DND-41 (cell line): ENCODE measurements around the gene CMTM2.
"Not testable (repeated sequence)": the region's sequence is repeated elsewhere in the genome, so short reads cannot be mapped to it uniquely, and the experiment has no call there.

Source experiments
- CTCF ChIP-seq: IDR thresholded peaks from 2 replicates; pipeline ENCODE4 v1.5.1; 2012; ENCODE audit warnings: borderline replicate concordance, low read length, moderate library complexity, mild to moderate bottlenecking; ENCODE audit not compliant: poor library complexity, severe bottlenecking; ENCODE audit errors: extremely low read depth
- EZH2 ChIP-seq: IDR thresholded peaks from 3 replicates; pipeline ENCODE4 v1.6.1; 2012; ENCODE audit warnings: borderline replicate concordance, low read depth, mild to moderate bottlenecking, moderate library complexity, low read length, inconsistent platforms; ENCODE audit not compliant: severe bottlenecking

GRCh38 chr16:66630561-66631260, 51.4 kb downstream of the CMTM2 start:
- not testable (repeated sequence) for TF ChIP-seq CTCF, EZH2
